DND-41 (cell line): Measurements from ENCODE around the gene DNAH8.

Source experiments
- ATAC-seq: fragments of 200-7000 bp; cut with Tn5 transposase; 3 replicates; pipeline ENCODE4 v1.9.1; 2021; ENCODE audit warnings: low read depth; ENCODE audit not compliant: insufficient read depth
- DNase-seq: peaks from one replicate; pipeline ENCODE4 v3.0.0-alpha.2; 2020
- H2AFZ ChIP-seq: 2 replicates; pipeline ENCODE4 v1.6.0; 2012; ENCODE audit warnings: low read depth, low read length
- H3K27ac ChIP-seq: 2 replicates; pipeline ENCODE4 v1.5.1; 2012; ENCODE audit warnings: low read length, inconsistent platforms
- H3K27me3 ChIP-seq: fragments of 200-600 bp; sonication (generic); 2 replicates; pipeline ENCODE4 v1.6.0; 2012; ENCODE audit warnings: low read length, mild to moderate bottlenecking, inconsistent platforms; ENCODE audit not compliant: insufficient read depth, poor library complexity
- H3K36me3 ChIP-seq: 2 replicates; pipeline ENCODE4 v1.5.1; 2012; ENCODE audit warnings: low read length, inconsistent platforms; ENCODE audit not compliant: insufficient read depth
- H3K4me1 ChIP-seq: 2 replicates; pipeline ENCODE4 v1.5.1; 2012; ENCODE audit warnings: mild to moderate bottlenecking, low read length; ENCODE audit not compliant: insufficient read depth
- H3K4me2 ChIP-seq: 2 replicates; pipeline ENCODE4 v1.6.0; 2012; ENCODE audit warnings: mild to moderate bottlenecking, moderate library complexity, low read length, inconsistent platforms; ENCODE audit not compliant: insufficient read depth
- H3K4me3 ChIP-seq, 2 experiments: fragments of 200-600 bp in 1 of 2; shearing (Covaris generic) in 1 of 2; 2 replicates each; pipeline ENCODE4 v1.5.1; 2012 to 2016; ENCODE audit warnings: inconsistent platforms in 2 of 2, low read length in 2 of 2, mild to moderate bottlenecking in 2 of 2, low read depth in 1 of 2, moderate library complexity in 1 of 2
- H3K79me2 ChIP-seq: 2 replicates; pipeline ENCODE4 v1.6.0; 2012; ENCODE audit warnings: low read length, inconsistent platforms; ENCODE audit not compliant: insufficient read depth
- H3K9ac ChIP-seq: 2 replicates; pipeline ENCODE4 v1.6.0; 2012; ENCODE audit warnings: low read depth, mild to moderate bottlenecking, inconsistent platforms, low read length, moderate library complexity
- H3K9me3 ChIP-seq: 2 replicates; pipeline ENCODE4 v1.5.1; 2012; ENCODE audit warnings: low read length, moderate library complexity, mild to moderate bottlenecking, inconsistent platforms; ENCODE audit not compliant: insufficient read depth, severe bottlenecking
- H4K20me1 ChIP-seq: 2 replicates; pipeline ENCODE4 v1.6.0; 2012; ENCODE audit warnings: low read length; ENCODE audit not compliant: insufficient read depth
- CTCF ChIP-seq: IDR thresholded peaks from 2 replicates; pipeline ENCODE4 v1.5.1; 2012; ENCODE audit warnings: borderline replicate concordance, low read length, moderate library complexity, mild to moderate bottlenecking; ENCODE audit not compliant: poor library complexity, severe bottlenecking; ENCODE audit errors: extremely low read depth
- EZH2 ChIP-seq: IDR thresholded peaks from 3 replicates; pipeline ENCODE4 v1.6.1; 2012; ENCODE audit warnings: borderline replicate concordance, low read depth, mild to moderate bottlenecking, moderate library complexity, low read length, inconsistent platforms; ENCODE audit not compliant: severe bottlenecking

DNAH8 gene

GRCh38 chr6:38679668-38680067 is 35.4 kb upstream of the DNAH8 start:
- no peak overlapping the region for H3K9ac ChIP-seq
- DNase-seq: no peak
- H3K4me1 ChIP-seq: no peaks in the 10 kb centered on the region
- no peaks in the 10 kb centered on the region for H3K27me3 ChIP-seq
- no peaks in the 10 kb centered on the region for H3K79me2 ChIP-seq
- H2AFZ ChIP-seq: no peak overlapping the region
- H3K27ac ChIP-seq: no peak overlapping the region
- peaks cover 83% of the 10 kb centered on the region for H3K36me3 ChIP-seq
- no peak overlapping the region for H3K4me3 ChIP-seq
- no peaks in the 10 kb centered on the region for H3K9me3 ChIP-seq
- no peak overlapping the region for H3K4me2 ChIP-seq
- TF ChIP-seq CTCF (no peak), EZH2 (no peak)
- no peak for ATAC-seq
- H4K20me1 ChIP-seq: peaks cover 3% of the 10 kb centered on the region; the same call in 1 of the 2 replicates

- Histone ChIP-seq H4K20me1 (peaks cover 16% of the 10 kb centered on the region; the same call in 1 of the 2 replicates), H3K27ac (no peak overlapping the region), H3K9me3 (no peaks in the 10 kb centered on the region), H3K4me2 (no peak overlapping the region), H3K9ac (no peak overlapping the region), H3K4me1 (no peaks in the 10 kb centered on the region), H2AFZ (no peak overlapping the region), H3K79me2 (peaks cover 12% of the 10 kb centered on the region), H3K4me3 (no peak overlapping the region), H3K36me3 (peaks cover 73% of the 10 kb centered on the region), H3K27me3 (no peaks in the 10 kb centered on the region)
- TF ChIP-seq CTCF (no peak), EZH2 (no peak)
- no peak for DNase-seq
- ATAC-seq: no peak
Observed at GRCh38 chr6:38681850-38682249, 33.3 kb upstream of the DNAH8 start.

- no peak overlapping the region for H3K27ac ChIP-seq
- peaks cover 57% of the 10 kb centered on the region for H3K36me3 ChIP-seq
- H3K79me2 ChIP-seq: peaks cover 36% of the 10 kb centered on the region
- DNase-seq: no peak
- no peak overlapping the region for H3K4me2 ChIP-seq
- no peaks in the 10 kb centered on the region; the same call in 1 of the 2 replicates for H3K4me1 ChIP-seq
- no peaks in the 10 kb centered on the region for H3K9me3 ChIP-seq
- no peaks in the 10 kb centered on the region for H3K27me3 ChIP-seq
- no peak overlapping the region for H2AFZ ChIP-seq
- H3K4me3 ChIP-seq: no peak overlapping the region
- TF ChIP-seq EZH2 (no peak), CTCF (no peak)
- no peak for ATAC-seq
- H4K20me1 ChIP-seq: peaks cover 33% of the 10 kb centered on the region
- no peak overlapping the region for H3K9ac ChIP-seq
Observed at GRCh38 chr6:38684237-38684636, 30.9 kb upstream of the DNAH8 start.

GRCh38 chr6:38684904-38685303 is 30.2 kb upstream of the DNAH8 start:
- peaks cover 42% of the 10 kb centered on the region for H3K79me2 ChIP-seq
- no peak overlapping the region for H3K27ac ChIP-seq
- DNase-seq (no peak), ATAC-seq (no peak)
- no peaks in the 10 kb centered on the region; the same call in 1 of the 2 replicates for H3K4me1 ChIP-seq
- H3K9me3 ChIP-seq: no peaks in the 10 kb centered on the region
- no peaks in the 10 kb centered on the region for H3K27me3 ChIP-seq
- no peak for TF ChIP-seq CTCF
- H3K9ac ChIP-seq: no peak overlapping the region
- peaks cover 53% of the 10 kb centered on the region for H3K36me3 ChIP-seq
- no peak overlapping the region for H3K4me2 ChIP-seq
- no peak overlapping the region for H3K4me3 ChIP-seq
- no peak overlapping the region for H2AFZ ChIP-seq
- H4K20me1 ChIP-seq: peaks cover 39% of the 10 kb centered on the region
